GM21723 (cell line): ENCODE measurements around the gene PTPRD.

Experiments used
- ATAC-seq: cut with Tn5 transposase; IDR thresholded peaks from one replicate; pipeline ENCODE4 v1.9.1; 2021; ENCODE audit warnings: mild to moderate bottlenecking, moderate library complexity; ENCODE audit not compliant: unreplicated experiment

Gene PTPRD

GRCh38 chr9:10062629-10063395 is 550.0 kb downstream of the PTPRD start:
- no peak for ATAC-seq

GRCh38 chr9:10059044-10059443 is 553.8 kb downstream of the PTPRD start:
- ATAC-seq: no peak

GRCh38 chr9:10055886-10056395 is 556.9 kb downstream of the PTPRD start:
- ATAC-seq: no peak

- no peak for ATAC-seq
Observed at GRCh38 chr9:10054456-10054855, 558.3 kb downstream of the PTPRD start.

GRCh38 chr9:10052916-10053315 is 559.9 kb downstream of the PTPRD start:
- ATAC-seq: no peak

- no peak for ATAC-seq
Observed at GRCh38 chr9:10052181-10052580, 560.6 kb downstream of the PTPRD start.

- no peak for ATAC-seq
Observed at GRCh38 chr9:10050016-10050415, 562.8 kb downstream of the PTPRD start.

- ATAC-seq: no peak
Observed at GRCh38 chr9:10048994-10049393, 563.8 kb downstream of the PTPRD start.

GRCh38 chr9:10045598-10045997 is 567.2 kb downstream of the PTPRD start:
- ATAC-seq: no peak

- ATAC-seq: no peak
Observed at GRCh38 chr9:10041726-10042229, 571.0 kb downstream of the PTPRD start.

GRCh38 chr9:10036095-10036494 is 576.7 kb downstream of the PTPRD start:
- ATAC-seq: no peak

GRCh38 chr9:10032166-10032565 is 580.6 kb downstream of the PTPRD start:
- ATAC-seq: no peak

- no peak for ATAC-seq
Observed at GRCh38 chr9:10026443-10026984, 586.3 kb downstream of the PTPRD start.

GRCh38 chr9:10015755-10016154 is 597.0 kb downstream of the PTPRD start:
- no peak for ATAC-seq

- ATAC-seq: no peak
Observed at GRCh38 chr9:10014889-10015288, 597.9 kb downstream of the PTPRD start.

GRCh38 chr9:10009401-10009800 is 603.4 kb downstream of the PTPRD start:
- no peak for ATAC-seq

- ATAC-seq: no peak
Observed at GRCh38 chr9:10008101-10008799, 604.6 kb downstream of the PTPRD start.

- ATAC-seq: no peak
Observed at GRCh38 chr9:10007356-10007755, 605.4 kb downstream of the PTPRD start.

GRCh38 chr9:10005206-10005605 is 607.6 kb downstream of the PTPRD start:
- ATAC-seq: no peak

GRCh38 chr9:10003047-10003446 is 609.8 kb downstream of the PTPRD start:
- ATAC-seq: no peak

- ATAC-seq: no peak
Observed at GRCh38 chr9:10000669-10001068, 612.1 kb downstream of the PTPRD start.
